K562 (cell line): Measurements from ENCODE around the gene PDPR. TPM values are rescaled to one million over a fixed set of nuclear protein-coding genes. Genes with fewer than 3 reads are reported as not detected.
A peak's percentile ranks its signal among the peaks of the same experiment; 100 is the strongest.
"Not testable (repeated sequence)": the region's sequence is repeated elsewhere in the genome, so short reads cannot be mapped to it uniquely, and the experiment has no call there.

Source experiments
- ATAC-seq: fragments of 200-7000 bp; cut with Tn5 transposase; 3 replicates; pipeline ENCODE4 v1.9.1; 2020; ENCODE audit warnings: moderate library complexity
- BruUV-seq: library from RNA; stranded (reverse); fragments of 400-500 nt; replicated peaks from 2 replicates; lab custom pipeline; 2021; lab: Mats Ljungman, UMichigan
- CTCF ChIA-PET: fragments of 300-600 bp; formaldehyde crosslinking; extraction: SDS; loops from one replicate; lab custom pipeline; 2021; ENCODE audit warnings: low intra/inter-chr PET ratio; lab: Yijun Ruan, JAX
- POLR2A ChIA-PET: fragments of 300-600, 350-650 bp; sonication (Branson Sonifier 250); formaldehyde crosslinking; extraction: SDS; loops from one replicate; lab custom pipeline; 2021; ENCODE audit warnings: antibody characterized with exemption, inconsistent platforms; lab: Yijun Ruan, JAX
- DNase-seq, 4 experiments: peaks; one replicate each; pipeline versions ENCODE4 v3.0.0 to v3.0.0-alpha.2; 2011 to 2018; ENCODE audit warnings: low spot score in 3 of 4, mixed read lengths in 3 of 4; ENCODE audit errors: extremely low read depth in 1 of 4
- FAIRE-seq: peaks from 2 replicates; lab custom pipeline; 2011; peaks lifted over from hg19 to GRCh38; lab: Jason Lieb, UNC
- H2AFZ ChIP-seq: 2 replicates; pipeline ENCODE4 v1.6.0; 2011; ENCODE audit warnings: low read depth, low read length, control low read depth, inconsistent platforms
- H3K27ac ChIP-seq: fragments of 200-600 bp; 3 replicates; pipeline ENCODE4 v1.8.0; 2011; ENCODE audit warnings: low read depth, mild to moderate bottlenecking, control low read depth, inconsistent platforms, low read length, moderate library complexity, mixed read lengths; ENCODE audit errors: extremely low read depth
- H3K27me3 ChIP-seq, 2 experiments: fragments of 300-600 bp in 1 of 2; 2 replicates in 1 of 2; 3 replicates in 1 of 2; pipeline versions ENCODE4 v1.6.0 to v1.8.0; 2011; ENCODE audit warnings: inconsistent platforms in 2 of 2, low read length in 2 of 2, mild to moderate bottlenecking in 1 of 2, mixed read lengths in 1 of 2, moderate library complexity in 1 of 2; ENCODE audit not compliant: control insufficient read depth in 2 of 2, insufficient read depth in 2 of 2
- H3K36me3 ChIP-seq: fragments of 300-600 bp; 3 replicates; pipeline ENCODE4 v1.8.0; 2011; ENCODE audit warnings: mild to moderate bottlenecking, low read length, inconsistent platforms; ENCODE audit not compliant: control insufficient read depth, insufficient read depth
- H3K4me1 ChIP-seq, 2 experiments: fragments of 200-600 bp in 1 of 2; replicated peaks in 1 of 2; 2 replicates in 1 of 2; 3 replicates in 1 of 2; pipeline versions ENCODE4 v1.5.1 to v1.8.0; 2011; ENCODE audit warnings: inconsistent platforms in 2 of 2, low read length in 2 of 2, mild to moderate bottlenecking in 1 of 2, mixed read lengths in 1 of 2, moderate library complexity in 1 of 2; ENCODE audit not compliant: control insufficient read depth in 2 of 2, insufficient read depth in 2 of 2
- H3K4me2 ChIP-seq: 2 replicates; pipeline ENCODE4 v1.6.1; 2011; ENCODE audit warnings: low read length, control low read depth, inconsistent platforms, mixed read lengths; ENCODE audit not compliant: insufficient read depth
- H3K4me3 ChIP-seq: fragments of 200-600 bp; sonication (generic), shearing (Covaris generic); 2 replicates; pipeline ENCODE4 v1.5.1; 2016; ENCODE audit warnings: control low read depth, inconsistent platforms
- H3K79me2 ChIP-seq: fragments of 200-600 bp; 3 replicates; pipeline ENCODE4 v1.8.0; 2011; ENCODE audit warnings: low read length, inconsistent platforms; ENCODE audit not compliant: control insufficient read depth, insufficient read depth
- H3K9ac ChIP-seq, 2 experiments: 2 replicates each; pipeline versions ENCODE4 v1.6.0 to v1.6.1; 2011; ENCODE audit warnings: low read depth in 2 of 2, low read length in 2 of 2, control low read depth in 1 of 2, inconsistent platforms in 1 of 2, mild to moderate bottlenecking in 1 of 2, mixed read lengths in 1 of 2; ENCODE audit not compliant: insufficient read depth in 1 of 2
- H3K9me1 ChIP-seq: one replicate; pipeline ENCODE4 v1.6.0; 2011; ENCODE audit warnings: inconsistent platforms, mild to moderate bottlenecking, low read length, moderate library complexity; ENCODE audit not compliant: control insufficient read depth, insufficient read depth
- H3K9me3 ChIP-seq: replicated peaks from 2 replicates; pipeline ENCODE4 v1.5.1; 2011; ENCODE audit warnings: low read depth, low read length, inconsistent platforms; ENCODE audit not compliant: control insufficient read depth, insufficient read depth
- H4K20me1 ChIP-seq: replicated peaks from 2 replicates; pipeline ENCODE4 v1.6.1; 2011; ENCODE audit warnings: low read length, inconsistent platforms, mixed read lengths; ENCODE audit not compliant: control insufficient read depth, insufficient read depth
- NFYB ChIP-seq: IDR thresholded peaks from 2 replicates; pipeline ENCODE4 v1.6.1; 2011; ENCODE audit warnings: mild to moderate bottlenecking, moderate library complexity; ENCODE audit not compliant: insufficient read length; ENCODE audit errors: extremely low read depth
- WGBS: fragments of 100-300 bp; shearing (Covaris generic); methylation state at CpG from one replicate; pipeline ENCODE4 v1.1.6; 2016; ENCODE audit warnings: low coverage, mixed read lengths; ENCODE audit not compliant: insufficient coverage; ENCODE audit errors: missing lambda C conversion rate; 5-methylcytosine and 5-hydroxymethylcytosine counted together
- in situ Hi-C: fragments of 300-500 bp; cut with MboI; formaldehyde crosslinking; loops from 4 replicates; pipeline ENCODE4 v1.15.0; 2018; ENCODE audit warnings: inconsistent platforms, mixed read lengths
- intact Hi-C: fragments of 100-400 bp; cut with micrococcal nuclease; formaldehyde crosslinking; loops from 2 replicates; pipeline ENCODE4 v1.14.2; 2022
- polyA plus RNA-seq, 8 experiments: library from polyadenylated mRNA; depleted of rRNA in 4 of 8; stranded (reverse) in 5 of 8; unstranded in 3 of 8; fragments of >200 nt; fragmentation: Nextera tagmentation in 2 of 8; fragmentation: Illumina TruSeq in 1 of 8; extraction: Ambion mirVana in 2 of 8; extraction: Trizol in 1 of 8; gene quantifications; 2 replicates each; pipeline versions ENCODE4 v1.2.1 to v1.2.3, GENCODE V29; 2011 to 2014; ENCODE audit warnings: inconsistent platforms in 1 of 8, missing spikeins in 1 of 8
- total RNA-seq, 7 experiments: library from RNA; depleted of rRNA in 6 of 7; stranded (reverse); fragments of >200 nt in 6 of 7; fragmentation: Illumina TruSeq in 2 of 7; extraction: Trizol in 2 of 7; gene quantifications; 2 replicates each; pipeline versions ENCODE4 v1.2.1 to v1.2.3, GENCODE V29; 2011 to 2021; ENCODE audit warnings: low replicate concordance in 1 of 7
- TF ChIP-seq, protein P1 (sequence below): sonication (generic); formaldehyde crosslinking; IDR thresholded peaks from 2 replicates; pipeline ENCODE4 v1.5.0; 2020; ENCODE audit warnings: missing genetic modification reagents

The PDPR gene
- total and polyA plus RNA-seq, 9 of the 15 experiments (the other 6 are each of a cell fraction or from before 2014, with no cell fraction given): 4.9 to 35.7 (median 19.1) TPM

DNA sequence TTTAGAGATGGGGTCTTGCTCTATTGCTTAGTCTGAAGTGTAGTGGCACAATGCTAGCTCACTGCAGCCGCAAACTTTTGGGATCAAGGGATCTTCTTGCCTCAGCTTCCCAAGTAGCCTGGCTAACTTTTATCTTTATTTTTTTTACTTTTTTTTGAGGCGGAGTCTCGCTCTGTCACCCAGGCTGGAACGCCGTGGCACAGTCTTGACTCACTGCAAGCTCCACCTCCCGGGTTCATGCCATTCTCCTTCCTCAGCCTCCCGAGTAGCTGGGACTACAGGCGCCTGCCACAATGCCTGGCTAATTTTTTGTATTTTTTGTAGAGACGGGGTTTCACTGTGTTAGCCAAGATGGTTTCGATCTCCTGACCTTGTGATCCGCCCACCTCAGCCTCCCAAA, 12.1 kb downstream of the PDPR start:
- H3K79me2 ChIP-seq, CTCF ChIA-PET, BruUV-seq, H3K4me3 ChIP-seq, ATAC-seq, DNase-seq, H3K9ac ChIP-seq, H3K9me3 ChIP-seq, FAIRE-seq, POLR2A ChIA-PET, H3K4me2 ChIP-seq, H3K27ac ChIP-seq, H4K20me1 ChIP-seq, H3K4me1 ChIP-seq, H3K27me3 ChIP-seq, in situ Hi-C loops, H3K9me1 ChIP-seq, intact Hi-C loops, H2AFZ ChIP-seq: not testable (repeated sequence)
- peaks cover 67% of the 10 kb centered on the region; the same call in 2 of the 3 replicates for H3K36me3 ChIP-seq
- 93% methylated on average over 11 of the region's 11 CpGs for WGBS

DNA sequence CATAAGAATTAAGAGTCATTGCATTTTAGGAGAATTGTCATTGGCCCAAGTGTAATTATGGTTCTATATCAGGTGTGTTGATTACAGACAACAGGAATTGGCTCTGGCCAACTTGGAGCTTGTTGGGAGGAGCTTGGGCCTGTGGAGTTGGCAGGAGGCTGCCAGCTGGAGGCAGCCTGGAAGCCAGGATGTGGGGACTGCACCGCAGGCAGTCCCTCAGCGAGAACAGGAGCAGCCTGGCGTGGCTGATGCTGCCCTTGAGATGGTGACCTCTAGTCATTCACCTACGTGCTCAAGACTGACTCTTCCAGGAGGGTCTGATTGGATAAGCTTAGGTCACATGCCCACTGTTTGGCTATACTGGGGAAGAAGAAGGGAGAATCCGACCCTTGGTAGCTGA, 13.6 kb downstream of the PDPR start:
- H3K27me3 ChIP-seq, H3K4me1 ChIP-seq, H3K9ac ChIP-seq, H3K4me2 ChIP-seq, FAIRE-seq, POLR2A ChIA-PET, CTCF ChIA-PET, H3K27ac ChIP-seq, BruUV-seq, H3K9me3 ChIP-seq, intact Hi-C loops, in situ Hi-C loops, H3K9me1 ChIP-seq, H4K20me1 ChIP-seq, H3K79me2 ChIP-seq, H3K4me3 ChIP-seq, H2AFZ ChIP-seq, DNase-seq: not testable (repeated sequence)
- peak; percentile 32; the same call in 1 of the 3 replicates for ATAC-seq
- 85% methylated on average over 5 of the region's 5 CpGs for WGBS
- H3K36me3 ChIP-seq: peaks cover 65% of the 10 kb centered on the region; the same call in 2 of the 3 replicates
- TF ChIP-seq, protein P1, sequence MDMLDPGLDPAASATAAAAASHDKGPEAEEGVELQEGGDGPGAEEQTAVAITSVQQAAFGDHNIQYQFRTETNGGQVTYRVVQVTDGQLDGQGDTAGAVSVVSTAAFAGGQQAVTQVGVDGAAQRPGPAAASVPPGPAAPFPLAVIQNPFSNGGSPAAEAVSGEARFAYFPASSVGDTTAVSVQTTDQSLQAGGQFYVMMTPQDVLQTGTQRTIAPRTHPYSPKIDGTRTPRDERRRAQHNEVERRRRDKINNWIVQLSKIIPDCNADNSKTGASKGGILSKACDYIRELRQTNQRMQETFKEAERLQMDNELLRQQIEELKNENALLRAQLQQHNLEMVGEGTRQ: peak; percentile 18; the same call in 1 of the 2 replicates
- peak; percentile 11 for TF ChIP-seq NFYB

GRCh38 chr16:70128844-70129243, 14.7 kb downstream of the PDPR start:
- H4K20me1 ChIP-seq, H3K9me3 ChIP-seq, H3K9ac ChIP-seq, intact Hi-C loops, BruUV-seq, H3K9me1 ChIP-seq, FAIRE-seq, H3K4me3 ChIP-seq, DNase-seq, CTCF ChIA-PET, ATAC-seq, H3K27ac ChIP-seq, H3K79me2 ChIP-seq, POLR2A ChIA-PET, H3K27me3 ChIP-seq, H3K4me1 ChIP-seq, H2AFZ ChIP-seq, H3K4me2 ChIP-seq, in situ Hi-C loops: not testable (repeated sequence)
- H3K36me3 ChIP-seq: peaks cover 66% of the 10 kb centered on the region; the same call in 2 of the 3 replicates
- WGBS: 88% methylated on average over 4 of the region's 10 CpGs
